Measurements from ENCODE around the gene SLC10A1. TPM values are rescaled to one million over a fixed set of nuclear protein-coding genes. Genes with fewer than 3 reads are reported as not detected.

SLC10A1 gene
- total RNA-seq, 1 donor from 2014 or later: not detected

DNA sequence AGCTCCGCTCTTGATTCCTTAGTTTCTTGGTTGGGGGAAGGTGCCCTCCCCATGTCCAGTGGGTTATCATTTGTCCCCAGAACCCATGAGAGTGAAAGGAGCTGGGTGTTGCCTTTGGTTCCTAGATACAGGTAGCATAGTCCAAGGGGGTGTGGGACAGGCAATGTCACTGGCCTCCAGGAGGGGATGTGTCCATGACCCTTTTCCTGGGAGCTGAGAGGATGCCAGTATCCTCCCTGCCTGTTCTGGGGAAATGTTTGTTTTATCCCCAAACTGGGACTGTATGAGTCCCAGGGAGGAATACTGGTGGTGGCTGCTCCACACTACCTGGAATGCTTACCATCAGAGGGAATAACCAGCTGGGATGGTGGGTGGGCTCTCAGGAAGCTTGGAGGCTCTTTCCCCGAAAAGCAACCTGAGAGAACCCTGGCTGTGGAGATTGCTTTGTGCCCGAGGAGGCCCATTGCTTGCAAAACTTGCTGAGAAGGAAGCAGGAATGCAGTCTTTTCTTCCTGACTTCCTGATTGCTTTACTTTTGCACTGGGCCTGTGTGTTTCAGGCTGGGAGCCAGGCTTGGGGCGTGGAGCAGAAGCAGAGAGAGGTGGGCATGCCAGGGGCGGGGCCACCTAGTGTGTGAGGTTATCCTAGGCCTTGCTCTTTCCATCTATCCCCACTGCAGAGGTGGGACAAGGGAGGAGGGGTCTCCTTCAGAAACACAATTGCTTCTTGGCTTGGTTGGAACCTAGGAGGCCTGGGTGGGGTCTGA lies 715 bp upstream of the SLC10A1 start:
- no peak for DNase-seq
- Histone ChIP-seq H3K36me3 (no peaks in the 10 kb centered on the region), H3K27ac (no peak overlapping the region), H3K4me1 (peaks cover 8% of the 10 kb centered on the region), H3K9me3 (no peaks in the 10 kb centered on the region), H3K27me3 (ENCODE audit: low read depth) (no peaks in the 10 kb centered on the region), H3K4me3 (no peak overlapping the region)
- peak; percentile 23 to 39 for ATAC-seq
- TF ChIP-seq, protein P1, sequence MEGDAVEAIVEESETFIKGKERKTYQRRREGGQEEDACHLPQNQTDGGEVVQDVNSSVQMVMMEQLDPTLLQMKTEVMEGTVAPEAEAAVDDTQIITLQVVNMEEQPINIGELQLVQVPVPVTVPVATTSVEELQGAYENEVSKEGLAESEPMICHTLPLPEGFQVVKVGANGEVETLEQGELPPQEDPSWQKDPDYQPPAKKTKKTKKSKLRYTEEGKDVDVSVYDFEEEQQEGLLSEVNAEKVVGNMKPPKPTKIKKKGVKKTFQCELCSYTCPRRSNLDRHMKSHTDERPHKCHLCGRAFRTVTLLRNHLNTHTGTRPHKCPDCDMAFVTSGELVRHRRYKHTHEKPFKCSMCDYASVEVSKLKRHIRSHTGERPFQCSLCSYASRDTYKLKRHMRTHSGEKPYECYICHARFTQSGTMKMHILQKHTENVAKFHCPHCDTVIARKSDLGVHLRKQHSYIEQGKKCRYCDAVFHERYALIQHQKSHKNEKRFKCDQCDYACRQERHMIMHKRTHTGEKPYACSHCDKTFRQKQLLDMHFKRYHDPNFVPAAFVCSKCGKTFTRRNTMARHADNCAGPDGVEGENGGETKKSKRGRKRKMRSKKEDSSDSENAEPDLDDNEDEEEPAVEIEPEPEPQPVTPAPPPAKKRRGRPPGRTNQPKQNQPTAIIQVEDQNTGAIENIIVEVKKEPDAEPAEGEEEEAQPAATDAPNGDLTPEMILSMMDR (IDR thresholded peaks at IDR 0.05): no peak
- intact Hi-C loops (cut with DNase I): no loop called here

DNA sequence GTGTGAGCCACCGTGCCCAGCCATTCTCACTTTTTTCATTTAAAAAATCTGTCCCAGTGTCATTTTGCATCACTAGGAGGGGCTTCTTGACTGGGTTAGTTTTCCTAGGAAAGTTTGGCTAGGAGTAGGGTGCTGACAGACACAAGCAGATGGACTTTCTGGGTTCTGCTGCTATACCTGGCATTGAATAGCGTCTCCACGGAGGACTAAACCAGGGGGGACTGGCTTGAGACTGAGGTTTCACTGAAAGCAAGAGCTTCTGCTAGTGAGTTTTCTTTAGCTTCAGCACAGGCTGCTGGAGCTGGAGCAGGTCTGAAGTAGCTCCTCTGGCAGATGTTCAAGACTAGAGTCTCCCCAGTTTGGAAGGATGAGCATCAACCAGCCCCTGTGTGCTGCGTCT lies 1.4 kb downstream of the SLC10A1 start:
- Histone ChIP-seq H3K9me3 (no peaks in the 10 kb centered on the region), H3K27ac (no peak overlapping the region), H3K4me3 (no peak overlapping the region), H3K4me1 (peaks cover 8% of the 10 kb centered on the region), H3K27me3 (ENCODE audit: low read depth) (no peaks in the 10 kb centered on the region), H3K36me3 (no peaks in the 10 kb centered on the region)
- DNase-seq: no peak
- no peak for ATAC-seq
- TF ChIP-seq, protein P1 (IDR thresholded peaks at IDR 0.05): no peak
- intact Hi-C loops (cut with DNase I): no loop called here

DNA sequence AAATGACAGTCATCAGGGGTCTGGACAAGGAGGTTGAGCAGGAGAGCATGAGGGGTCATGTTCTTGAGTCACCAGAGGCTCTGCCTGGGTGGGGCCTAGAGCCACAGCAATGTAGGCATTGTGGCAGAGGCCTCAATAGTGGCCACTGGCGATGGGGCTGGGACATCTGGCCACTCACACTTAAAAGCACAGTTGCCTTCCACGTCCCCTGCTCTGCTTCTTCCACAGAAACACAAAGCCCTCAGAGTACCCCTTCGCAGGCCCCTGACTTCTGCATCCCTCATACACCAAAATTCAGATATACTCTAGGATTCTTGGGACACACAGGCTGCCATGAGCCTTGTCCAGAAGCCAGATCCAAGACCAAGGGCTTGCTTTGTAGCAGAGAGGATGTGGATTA lies 2.2 kb downstream of the SLC10A1 start:
- TF ChIP-seq, protein P1 (IDR thresholded peaks at IDR 0.05): no peak
- intact Hi-C loops (cut with DNase I): no loop called here
- Histone ChIP-seq H3K9me3 (no peaks in the 10 kb centered on the region), H3K36me3 (no peaks in the 10 kb centered on the region), H3K4me3 (no peak overlapping the region), H3K4me1 (peaks cover 8% of the 10 kb centered on the region), H3K27me3 (ENCODE audit: low read depth) (no peaks in the 10 kb centered on the region), H3K27ac (no peak overlapping the region)
- ATAC-seq (no peak), DNase-seq (no peak)

DNA sequence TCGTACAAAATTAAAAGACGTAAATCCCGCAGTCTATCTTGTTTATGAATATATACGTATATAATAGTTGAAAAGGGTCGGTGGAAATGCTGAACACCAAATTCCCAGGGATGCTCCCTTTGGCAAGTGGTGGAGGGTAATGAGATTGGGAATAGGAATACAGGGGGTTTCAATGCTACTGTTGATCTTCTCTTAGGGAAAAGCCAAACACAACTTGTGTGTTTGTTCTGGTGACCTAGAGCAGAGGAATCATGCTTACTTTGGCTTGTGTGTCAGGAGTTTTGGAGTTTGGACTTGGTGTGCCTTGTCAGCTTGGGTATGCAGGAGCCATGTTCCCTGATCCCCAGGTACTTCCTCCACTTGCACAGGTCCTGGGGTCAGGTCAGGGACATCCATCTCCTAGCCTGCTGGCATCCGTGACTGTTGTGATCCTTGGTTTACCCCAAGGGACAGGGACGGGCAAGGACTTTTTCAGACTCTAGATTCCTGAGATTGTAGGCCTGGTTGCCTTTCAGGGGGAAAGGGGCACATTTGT lies 4.1 kb downstream of the SLC10A1 start:
- no peaks in the 10 kb centered on the region for H3K9me3 ChIP-seq
- no peaks in the 10 kb centered on the region for H3K36me3 ChIP-seq
- H3K4me3 ChIP-seq: no peak overlapping the region
- peaks cover 8% of the 10 kb centered on the region for H3K4me1 ChIP-seq
- no peak overlapping the region for H3K27ac ChIP-seq
- H3K27me3 ChIP-seq (ENCODE audit: low read depth): no peaks in the 10 kb centered on the region
- TF ChIP-seq, protein P1 (IDR thresholded peaks at IDR 0.05): no peak
- ATAC-seq: no peak
- DNase-seq: no peak
- intact Hi-C loops (cut with DNase I): no loop called here

DNA sequence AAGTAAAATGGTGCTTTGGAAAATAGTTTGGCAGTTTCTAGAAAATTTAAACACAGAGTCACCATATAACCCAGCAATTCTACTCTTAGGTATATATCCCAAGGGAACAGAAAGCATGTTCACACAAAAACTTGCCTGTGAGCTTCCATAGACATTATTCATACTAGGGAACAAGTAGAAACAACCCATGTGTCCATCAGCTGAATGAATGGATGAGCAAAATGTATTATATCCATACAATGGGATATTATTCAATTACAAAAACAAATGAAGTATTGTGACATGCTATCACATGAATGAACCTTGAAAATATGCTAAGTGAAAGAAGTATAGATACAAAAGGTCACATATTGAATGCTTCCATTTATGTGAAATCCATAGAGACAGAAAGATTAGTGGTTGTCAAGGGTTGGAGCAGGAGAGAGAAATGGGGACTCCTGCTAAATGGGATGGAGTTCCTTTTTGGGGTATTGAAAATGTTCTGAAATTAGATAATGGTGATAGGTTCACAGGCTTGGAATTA lies 7.9 kb downstream of the SLC10A1 start:
- TF ChIP-seq, protein P1 (IDR thresholded peaks at IDR 0.05): no peak
- H3K27ac ChIP-seq: no peak overlapping the region
- H3K4me3 ChIP-seq: no peak overlapping the region
- H3K36me3 ChIP-seq: peaks cover 14% of the 10 kb centered on the region
- no peaks in the 10 kb centered on the region for H3K9me3 ChIP-seq
- intact Hi-C loops (cut with DNase I): no loop called here
- H3K27me3 ChIP-seq (ENCODE audit: low read depth): no peaks in the 10 kb centered on the region
- DNase-seq (no peak), ATAC-seq (no peak)
- no peaks in the 10 kb centered on the region for H3K4me1 ChIP-seq

All from lower lobe of right lung (tissue), 2 donors.